Prostate gland (tissue), 2 donors: ENCODE measurements around the gene P2RY4.

ENCODE experiments used
- CTCF ChIP-seq, 4 experiments: fragments of 200-600 bp in 2 of 4; fragments of 450-650 bp in 2 of 4; sonication (generic) in 2 of 4; IDR thresholded peaks; 1 replicate in 3 of 4; 2 replicates in 1 of 4; pipeline ENCODE4 v1.5.1; 2016 to 2019; ENCODE audit warnings: antibody characterized with exemption in 4 of 4, mild to moderate bottlenecking in 2 of 4, moderate library complexity in 2 of 4
- POLR2A ChIP-seq: fragments of 450-650 bp; IDR thresholded peaks from one replicate; pipeline ENCODE4 v1.6.1; 2016; ENCODE audit warnings: antibody characterized with exemption, mild to moderate bottlenecking
- POLR2AphosphoS5 ChIP-seq: sonication (generic); formaldehyde crosslinking; IDR thresholded peaks from one replicate; pipeline ENCODE4 v1.6.1; 2017; ENCODE audit warnings: antibody characterized with exemption

DNA sequence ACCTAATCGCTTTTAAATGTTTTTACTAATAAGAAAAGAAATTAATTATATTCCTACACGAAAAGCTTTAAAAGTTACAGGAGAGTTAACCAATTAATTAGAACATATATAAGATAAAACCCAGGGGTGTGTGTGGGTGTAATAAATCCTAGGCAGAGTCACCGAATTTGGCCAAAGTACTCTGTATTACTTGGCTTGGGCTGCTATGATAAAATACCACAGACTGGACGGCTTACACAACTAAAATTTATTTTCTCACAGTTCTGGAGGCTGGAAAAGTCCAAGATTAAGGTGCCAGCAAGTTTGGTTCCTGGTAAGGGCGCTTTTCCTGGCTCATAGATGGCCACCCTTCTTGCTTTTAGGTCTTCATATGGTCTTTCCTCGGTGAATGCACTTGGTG lies 15.1 kb downstream of the P2RY4 start:
- no peak for TF ChIP-seq CTCF (IDR thresholded peaks at IDR 0.05)
- TF ChIP-seq POLR2A, result no peak
- no peak for TF ChIP-seq POLR2AphosphoS5
